Measurements from ENCODE around the gene GLI2. TPM values are rescaled to one million over a fixed set of nuclear protein-coding genes. Genes with fewer than 3 reads are reported as not detected.

Gene GLI2
- total RNA-seq, 2 experiments from 2014 or later = not detected

- Mint-ChIP-seq H3K4me1 (ENCODE audit: low read depth) (peaks cover 5% of the 10 kb centered on the region), H3K27me3 (peaks cover 23% of the 10 kb centered on the region), H3K27ac (no peak overlapping the region), H3K36me3 (ENCODE audit: low read depth) (no peaks in the 10 kb centered on the region), H3K4me3 (no peak overlapping the region), H3K9me3 (no peaks in the 10 kb centered on the region)
- intact Hi-C loops (cut with micrococcal nuclease) = no loop called here
- TF ChIP-seq CTCF (IDR thresholded peaks at IDR 0.05) = no peak
- no peak for DNase-seq
- ChIA-PET CTCF (interaction anchor here (1.3 kb wide), 1 partner anchor 380 kb away, joined by 3 read pairs; no protein-coding TSS in a partner anchor), POLR2A (interaction anchor here (1.2 kb wide), 1 partner anchor 13 kb away, joined by 3 read pairs; no protein-coding TSS in a partner anchor)
- ATAC-seq = no peak
Measured at GRCh38 chr2:120699292-120699691, 36.4 kb upstream of the GLI2 start.

GRCh38 chr2:120700659-120701058 lies 35.0 kb upstream of the GLI2 start:
- ATAC-seq (no peak), DNase-seq (no peak)
- Mint-ChIP-seq H3K27ac (no peak overlapping the region), H3K27me3 (peaks cover 16% of the 10 kb centered on the region), H3K4me1 (ENCODE audit: low read depth) (peaks cover 1% of the 10 kb centered on the region), H3K4me3 (no peak overlapping the region), H3K9me3 (no peaks in the 10 kb centered on the region), H3K36me3 (ENCODE audit: low read depth) (no peaks in the 10 kb centered on the region)
- intact Hi-C loops (cut with micrococcal nuclease) = no loop called here
- TF ChIP-seq CTCF (IDR thresholded peaks at IDR 0.05) = no peak
- CTCF ChIA-PET = interaction anchor here (1.2 to 1.6 kb wide), 3 partner anchors 20 to 383 kb away, joined by 3 to 4 read pairs (median 3); no protein-coding TSS in a partner anchor
- POLR2A ChIA-PET = interaction anchor here (1.2 kb wide), 1 partner anchor 11 kb away, joined by 3 read pairs; no protein-coding TSS in a partner anchor

- POLR2A ChIA-PET = no interaction called here
- no peak for TF ChIP-seq CTCF (IDR thresholded peaks at IDR 0.05)
- H3K36me3 Mint-ChIP-seq (ENCODE audit: low read depth) = no peaks in the 10 kb centered on the region
- intact Hi-C loops (cut with micrococcal nuclease) = no loop called here
- DNase-seq (no peak), ATAC-seq (no peak)
- H3K4me1 Mint-ChIP-seq (ENCODE audit: low read depth) = no peaks in the 10 kb centered on the region
- CTCF ChIA-PET = interaction anchor here (1.2 to 1.6 kb wide), 3 partner anchors 20 to 383 kb away, joined by 3 to 4 read pairs (median 3); no protein-coding TSS in a partner anchor
- peaks cover 13% of the 10 kb centered on the region for H3K27me3 Mint-ChIP-seq
- no peak overlapping the region for H3K27ac Mint-ChIP-seq
- no peaks in the 10 kb centered on the region for H3K9me3 Mint-ChIP-seq
- H3K4me3 Mint-ChIP-seq = no peak overlapping the region
Measured at GRCh38 chr2:120701096-120701495, 34.6 kb upstream of the GLI2 start.

GRCh38 chr2:120701499-120701898 lies 34.2 kb upstream of the GLI2 start:
- CTCF ChIA-PET = interaction anchor here (1.3 to 1.6 kb wide), 2 partner anchors 21 to 383 kb away, joined by 3 to 4 read pairs; no protein-coding TSS in a partner anchor
- Mint-ChIP-seq H3K36me3 (ENCODE audit: low read depth) (no peaks in the 10 kb centered on the region), H3K4me1 (ENCODE audit: low read depth) (no peaks in the 10 kb centered on the region), H3K4me3 (no peak overlapping the region), H3K9me3 (no peaks in the 10 kb centered on the region), H3K27ac (no peak overlapping the region), H3K27me3 (peaks cover 9% of the 10 kb centered on the region)
- ATAC-seq (no peak), DNase-seq (no peak)
- intact Hi-C loops (cut with micrococcal nuclease) = no loop called here
- TF ChIP-seq CTCF (IDR thresholded peaks at IDR 0.05) = no peak
- POLR2A ChIA-PET = no interaction called here

GRCh38 chr2:120702061-120702460 lies 33.6 kb upstream of the GLI2 start:
- POLR2A ChIA-PET = no interaction called here
- intact Hi-C loops (cut with micrococcal nuclease) = no loop called here

More at GRCh38 chr2:120702061-120702460, 33.6 kb upstream of the GLI2 start:
- CTCF ChIA-PET = no interaction called here
- Mint-ChIP-seq H3K4me3 (no peak overlapping the region), H3K27ac (no peak overlapping the region), H3K36me3 (ENCODE audit: low read depth) (no peaks in the 10 kb centered on the region), H3K9me3 (no peaks in the 10 kb centered on the region), H3K27me3 (peaks cover 5% of the 10 kb centered on the region), H3K4me1 (ENCODE audit: low read depth) (no peaks in the 10 kb centered on the region)
- no peak for ATAC-seq
- no peak for DNase-seq
- TF ChIP-seq CTCF (IDR thresholded peaks at IDR 0.05) = no peak
